HepG2 (cell line): ENCODE data around the gene PNKD. TPM values are rescaled to one million over a fixed set of nuclear protein-coding genes. Genes with fewer than 3 reads are reported as not detected.
A peak's percentile ranks its signal among the peaks of the same experiment; 100 is the strongest.

Experiments used
- CREM ChIP-seq, 2 experiments: sonication (generic) in 1 of 2; formaldehyde crosslinking in 1 of 2; IDR thresholded peaks; 2 replicates each; pipeline versions ENCODE4 v1.4.0 to v1.6.1; 2016 to 2020; ENCODE audit warnings: antibody characterized with exemption in 1 of 2, mild to moderate bottlenecking in 1 of 2, missing genetic modification reagents in 1 of 2
- ERF ChIP-seq: IDR thresholded peaks from 2 replicates; pipeline ENCODE4 v1.6.1; 2018; ENCODE audit warnings: missing biosample characterization, missing genetic modification reagents
- MAF1 ChIP-seq: sonication (generic); formaldehyde crosslinking; IDR thresholded peaks from 2 replicates; pipeline ENCODE4 v1.5.0; 2020; ENCODE audit warnings: missing genetic modification reagents, borderline replicate concordance
- MEIS1 ChIP-seq: sonication (generic); formaldehyde crosslinking; IDR thresholded peaks from 2 replicates; pipeline ENCODE4 v1.9.0; 2021; ENCODE audit warnings: mild to moderate bottlenecking, missing genetic modification reagents, moderate library complexity, borderline replicate concordance
- NFIC ChIP-seq: IDR thresholded peaks from 2 replicates; pipeline ENCODE4 v1.6.1; 2012; ENCODE audit warnings: mild to moderate bottlenecking, low read length, inconsistent platforms
- NONO ChIP-seq, 2 experiments: fragments of 450-650 bp in 1 of 2; sonication (generic) in 1 of 2; formaldehyde crosslinking in 1 of 2; IDR thresholded peaks in 1 of 2; conservative IDR thresholded peaks in 1 of 2; 2 replicates each; pipeline versions ENCODE4 v1.6.1 to v1.8.0; 2017 to 2022; ENCODE audit warnings: mild to moderate bottlenecking in 1 of 2, missing genetic modification reagents in 1 of 2, moderate library complexity in 1 of 2
- PAF1 ChIP-seq: IDR thresholded peaks from 2 replicates; pipeline ENCODE4 v1.6.1; 2016; ENCODE audit warnings: missing genetic modification reagents, missing compliant biosample characterization
- RFX1 ChIP-seq: fragments of 450-650 bp; IDR thresholded peaks from 2 replicates; pipeline ENCODE4 v1.6.1; 2017
- RXRB ChIP-seq: IDR thresholded peaks from 2 replicates; pipeline ENCODE4 v1.6.1; 2016; ENCODE audit warnings: borderline replicate concordance, missing genetic modification reagents, missing compliant biosample characterization
- ZBTB14 ChIP-seq: sonication (generic); formaldehyde crosslinking; IDR thresholded peaks from 2 replicates; pipeline ENCODE4 v1.4.0; 2020; ENCODE audit warnings: missing genetic modification reagents
- ZBTB42 ChIP-seq: sonication (generic); formaldehyde crosslinking; IDR thresholded peaks from 2 replicates; pipeline ENCODE4 v1.5.0; 2020; ENCODE audit warnings: mild to moderate bottlenecking, missing genetic modification reagents
- ZNF280D ChIP-seq: sonication (generic); formaldehyde crosslinking; IDR thresholded peaks from 2 replicates; pipeline ENCODE4 v1.5.1; 2020; ENCODE audit warnings: mild to moderate bottlenecking, missing genetic modification reagents
- ZNF432 ChIP-seq: sonication (generic); formaldehyde crosslinking; IDR thresholded peaks from 2 replicates; pipeline ENCODE4 v1.5.0; 2020; ENCODE audit warnings: missing genetic modification reagents, mild to moderate bottlenecking, borderline replicate concordance
- ZNF740 ChIP-seq: sonication (generic); formaldehyde crosslinking; IDR thresholded peaks from 2 replicates; pipeline ENCODE4 v1.4.0; 2020; ENCODE audit warnings: missing genetic modification reagents
- ZNF792 ChIP-seq: IDR thresholded peaks from 2 replicates; pipeline ENCODE4 v1.6.1; 2016
- ZNF841 ChIP-seq: sonication (generic); formaldehyde crosslinking; IDR thresholded peaks from 2 replicates; pipeline ENCODE4 v1.8.1; 2023; ENCODE audit warnings: missing genetic modification reagents, borderline replicate concordance
- ZZZ3 ChIP-seq: sonication (generic); formaldehyde crosslinking; IDR thresholded peaks from 2 replicates; pipeline ENCODE4 v1.4.0; 2020; ENCODE audit warnings: missing genetic modification reagents, mild to moderate bottlenecking, borderline replicate concordance
- polyA plus RNA-seq, 8 experiments: library from polyadenylated mRNA; depleted of rRNA in 3 of 8; stranded (reverse) in 7 of 8; unstranded in 1 of 8; fragments of >200 nt; fragmentation: Illumina TruSeq in 4 of 8; extraction: Trizol in 4 of 8; gene quantifications; 2 replicates each; pipeline versions ENCODE4 v1.2.1 to v1.2.3, GENCODE V29; 2011 to 2016; ENCODE audit warnings: low read depth in 4 of 8, missing spikeins in 1 of 8, mixed read lengths in 1 of 8; ENCODE audit not compliant: insufficient read depth in 1 of 8
- total RNA-seq, 5 experiments: library from RNA; depleted of rRNA; stranded (reverse); fragments of >200 nt; fragmentation: Illumina TruSeq; extraction: Trizol; gene quantifications; 2 replicates each; pipeline ENCODE4 v1.2.3, GENCODE V29; 2016; ENCODE audit warnings: low read depth in 1 of 5

PNKD gene
- total and polyA plus RNA-seq, 2 of the 13 experiments (the other 11 are each of a cell fraction or from before 2014, with no cell fraction given) = 55.9 to 80.4 TPM

- TF ChIP-seq NFIC = no peak
- no peak for TF ChIP-seq ZNF841 (CRISPR knock-in tag)
- TF ChIP-seq ZNF792 (CRISPR knock-in tag) = no peak
- TF ChIP-seq ZZZ3 (CRISPR knock-in tag) = no peak
- TF ChIP-seq PAF1 = no peak
- no peak for TF ChIP-seq NONO (IDR thresholded peaks at IDR 0.05)
- TF ChIP-seq NONO (CRISPR knock-in tag; conservative IDR thresholded peaks at IDR 0.05) = no peak
- no peak for TF ChIP-seq MEIS1 (CRISPR knock-in tag)
- no peak for TF ChIP-seq ZNF280D (CRISPR knock-in tag)
- peak; percentile 29; the same call in 1 of the 2 replicates for TF ChIP-seq RXRB (CRISPR knock-in tag)
- no peak for TF ChIP-seq ZNF432 (CRISPR knock-in tag)
- TF ChIP-seq ZNF740 (CRISPR knock-in tag) = no peak
- TF ChIP-seq ZBTB14 = no peak
- no peak for TF ChIP-seq RFX1
- 0 out of 2 replicates have a peak, but pooled peaks have one; percentile 4 for TF ChIP-seq ERF (CRISPR knock-in tag)
- TF ChIP-seq MAF1 = no peak
- TF ChIP-seq CREM (IDR thresholded peaks at IDR 0.05) = no peak; the same call in 1 of the 2 replicates
- TF ChIP-seq CREM (CRISPR knock-in tag; IDR thresholded peaks at IDR 0.05) = no peak
- no peak for TF ChIP-seq ZBTB42 (CRISPR knock-in tag)
Observed at GRCh38 chr2:218296200-218296599, 25.9 kb downstream of the PNKD start (continued).
